H1 (cell line): ENCODE results near the gene STXBP4. TPM values are rescaled to one million over a fixed set of nuclear protein-coding genes. Genes with fewer than 3 reads are reported as not detected.

ENCODE experiments used
- CTCF ChIA-PET: fragments of 300-600 bp; sonication (Branson Sonifier 250); formaldehyde crosslinking; loops from one replicate; lab custom pipeline; 2021; ENCODE audit not compliant: partially characterized antibody; lab: Charles Lee
- POLR2A ChIA-PET: fragments of 300-600 bp; sonication (Branson Sonifier 250); formaldehyde crosslinking; loops from one replicate; lab custom pipeline; 2021; ENCODE audit warnings: inconsistent platforms; ENCODE audit not compliant: partially characterized antibody; lab: Charles Lee
- DNase-seq, 2 experiments: peaks; one replicate each; pipeline versions ENCODE4 v3.0.0 to v3.0.0-alpha.2; 2010 to 2022; ENCODE audit warnings: low spot score in 2 of 2, low read depth in 1 of 2, mixed read lengths in 1 of 2
- FAIRE-seq: peaks from 2 replicates; lab custom pipeline; 2011; peaks lifted over from hg19 to GRCh38; lab: Jason Lieb, UNC
- H2AFZ ChIP-seq: 2 replicates; pipeline ENCODE4 v1.8.1; 2012; ENCODE audit warnings: low read length, inconsistent platforms
- H2AK5ac ChIP-seq: 2 replicates; pipeline ENCODE4 v1.6.1; 2013; ENCODE audit warnings: low read depth, low read length
- H2BK120ac ChIP-seq: replicated peaks from 2 replicates; pipeline ENCODE3; 2013; ENCODE audit warnings: low read depth, low read length, inconsistent platforms
- H2BK12ac ChIP-seq: 2 replicates; pipeline ENCODE4 v1.6.1; 2013; ENCODE audit warnings: low read depth, low read length
- H2BK15ac ChIP-seq: 2 replicates; pipeline ENCODE4 v1.6.1; 2013; ENCODE audit warnings: low read length
- H2BK20ac ChIP-seq: 2 replicates; pipeline ENCODE4 v1.6.1; 2013; ENCODE audit warnings: low read length
- H2BK5ac ChIP-seq: 2 replicates; pipeline ENCODE4 v1.6.1; 2013; ENCODE audit warnings: low read depth, low read length
- H3K14ac ChIP-seq: 2 replicates; pipeline ENCODE4 v1.6.1; 2013; ENCODE audit warnings: inconsistent platforms; ENCODE audit not compliant: insufficient read length
- H3K18ac ChIP-seq: 2 replicates; pipeline ENCODE4 v1.6.1; 2013; ENCODE audit warnings: low read length; ENCODE audit errors: extremely low read depth
- H3K23ac ChIP-seq: 2 replicates; pipeline ENCODE4 v1.6.1; 2013; ENCODE audit warnings: inconsistent platforms; ENCODE audit not compliant: insufficient read length
- H3K23me2 ChIP-seq: 2 replicates; pipeline ENCODE4 v1.6.1; 2013; ENCODE audit warnings: low read depth, low read length
- H3K27ac ChIP-seq: 2 replicates; pipeline ENCODE4 v1.6.1; 2011; ENCODE audit warnings: low read depth, low read length, inconsistent platforms
- H3K27me3 ChIP-seq, 4 experiments: replicated peaks in 1 of 4; 1 replicate in 1 of 4; 2 replicates in 3 of 4; pipeline versions ENCODE4 v1.6.1 to v1.8.1; 2011 to 2013; ENCODE audit warnings: low read length in 3 of 4, mild to moderate bottlenecking in 3 of 4, inconsistent platforms in 2 of 4, mixed read lengths in 2 of 4, moderate library complexity in 1 of 4; ENCODE audit not compliant: control insufficient read depth in 3 of 4, insufficient read depth in 3 of 4; ENCODE audit errors: extremely low read depth in 1 of 4
- H3K36me3 ChIP-seq, 4 experiments: 2 replicates each; pipeline versions ENCODE4 v1.6.1 to v1.8.1; 2011 to 2013; ENCODE audit warnings: mild to moderate bottlenecking in 4 of 4, low read length in 3 of 4, moderate library complexity in 2 of 4, control low read depth in 1 of 4, inconsistent platforms in 1 of 4; ENCODE audit not compliant: insufficient read depth in 4 of 4, control insufficient read depth in 2 of 4
- H3K4ac ChIP-seq: replicated peaks from 2 replicates; pipeline ENCODE3; 2013; ENCODE audit warnings: low read length, low read depth, mixed read lengths, inconsistent platforms; ENCODE audit not compliant: insufficient read length
- H3K4me1 ChIP-seq, 4 experiments: replicated peaks in 1 of 4; 1 replicate in 1 of 4; 2 replicates in 3 of 4; pipeline versions ENCODE4 v1.6.1 to v1.8.1; 2011 to 2013; ENCODE audit warnings: low read length in 3 of 4, inconsistent platforms in 2 of 4, mixed read lengths in 1 of 4; ENCODE audit not compliant: insufficient read depth in 4 of 4, control insufficient read depth in 3 of 4
- H3K4me2 ChIP-seq, 2 experiments: 2 replicates each; pipeline versions ENCODE4 v1.6.1 to v1.8.1; 2011 to 2013; ENCODE audit warnings: low read depth in 2 of 2, low read length in 2 of 2, control low read depth in 1 of 2, inconsistent platforms in 1 of 2, mild to moderate bottlenecking in 1 of 2; ENCODE audit not compliant: insufficient read depth in 1 of 2
- H3K4me3 ChIP-seq, 4 experiments: fragments of 200-600, 300-600 bp in 1 of 4; sonication (generic), shearing (Covaris generic), sonication (Bioruptor Twin) in 1 of 4; 2 replicates each; pipeline versions ENCODE4 v1.5.1 to v1.8.1; 2011 to 2016; ENCODE audit warnings: low read length in 4 of 4, low read depth in 3 of 4, control low read depth in 2 of 4, inconsistent platforms in 2 of 4, mild to moderate bottlenecking in 2 of 4, mixed read lengths in 1 of 4, moderate library complexity in 1 of 4; ENCODE audit not compliant: insufficient read depth in 2 of 4; ENCODE audit errors: extremely low read depth in 1 of 4
- H3K56ac ChIP-seq: replicated peaks from 2 replicates; pipeline ENCODE3; 2013; ENCODE audit warnings: low read depth, mild to moderate bottlenecking, mixed read lengths, low read length, inconsistent platforms; ENCODE audit not compliant: insufficient read length
- H3K79me1 ChIP-seq: 2 replicates; pipeline ENCODE4 v1.6.1; 2013; ENCODE audit warnings: low read depth, low read length, control low read depth
- H3K79me2 ChIP-seq, 2 experiments: 2 replicates each; pipeline versions ENCODE4 v1.6.1 to v1.8.1; 2012 to 2013; ENCODE audit warnings: low read length in 2 of 2, mild to moderate bottlenecking in 2 of 2, inconsistent platforms in 1 of 2; ENCODE audit not compliant: insufficient read depth in 2 of 2, control insufficient read depth in 1 of 2
- H3K9ac ChIP-seq, 4 experiments: replicated peaks in 1 of 4; 1 replicate in 1 of 4; 2 replicates in 3 of 4; pipeline versions ENCODE4 v1.6.1 to v1.8.1; 2011 to 2013; ENCODE audit warnings: low read depth in 3 of 4, low read length in 3 of 4, control low read depth in 2 of 4, mild to moderate bottlenecking in 2 of 4, moderate library complexity in 2 of 4, inconsistent platforms in 1 of 4; ENCODE audit errors: extremely low read depth in 1 of 4
- H3K9me3 ChIP-seq, 2 experiments: 2 replicates each; pipeline versions ENCODE4 v1.6.1 to v1.8.1; 2012 to 2013; ENCODE audit warnings: mild to moderate bottlenecking in 2 of 2, moderate library complexity in 2 of 2, control low read depth in 1 of 2, inconsistent platforms in 1 of 2, low read depth in 1 of 2, low read length in 1 of 2, mixed read lengths in 1 of 2; ENCODE audit not compliant: insufficient read depth in 2 of 2
- H4K20me1 ChIP-seq, 2 experiments: replicated peaks in 1 of 2; 2 replicates each; pipeline versions ENCODE3 to v1.8.1; 2011 to 2013; ENCODE audit warnings: inconsistent platforms in 2 of 2, low read length in 2 of 2, mild to moderate bottlenecking in 1 of 2; ENCODE audit not compliant: insufficient read depth in 2 of 2, control insufficient read depth in 1 of 2
- H4K5ac ChIP-seq: 2 replicates; pipeline ENCODE4 v1.6.1; 2013; ENCODE audit warnings: low read length, low read depth, mixed read lengths, inconsistent platforms; ENCODE audit not compliant: insufficient read length
- H4K8ac ChIP-seq: 2 replicates; pipeline ENCODE4 v1.8.0; 2013; ENCODE audit warnings: mild to moderate bottlenecking, moderate library complexity, low read length, inconsistent platforms; ENCODE audit not compliant: insufficient read depth; ENCODE audit errors: extremely low read depth
- H4K91ac ChIP-seq: replicated peaks from 2 replicates; pipeline ENCODE3; 2013; ENCODE audit warnings: low read length, mixed read lengths, inconsistent platforms; ENCODE audit not compliant: insufficient read length
- TEAD4 ChIP-seq: IDR thresholded peaks from 2 replicates; pipeline ENCODE4 v1.6.1; 2012; ENCODE audit warnings: low read depth, low read length, inconsistent platforms, mixed read lengths
- WGBS, 2 experiments: shearing (Covaris generic) in 1 of 2; methylation state at CpG; one replicate each; pipeline versions ENCODE4 v1.1.6 to v1.1.7; 2013 to 2015; ENCODE audit warnings: low lambda C conversion rate in 2 of 2, mixed read lengths in 2 of 2, inconsistent platforms in 1 of 2, low coverage in 1 of 2, missing lambda C conversion rate in 1 of 2; ENCODE audit not compliant: insufficient replicate concordance in 2 of 2, insufficient coverage in 1 of 2, insufficient read length in 1 of 2; ENCODE audit errors: extremely low coverage in 1 of 2, missing lambda C conversion rate in 1 of 2; 5-methylcytosine and 5-hydroxymethylcytosine counted together
- polyA plus RNA-seq, 7 experiments: library from polyadenylated mRNA; depleted of rRNA in 3 of 7; stranded (reverse) in 5 of 7; unstranded in 2 of 7; fragments of >200 nt in 5 of 7; fragments of 200-250 nt in 2 of 7; gene quantifications; 1 replicate in 5 of 7; 2 replicates in 1 of 7; 4 replicates in 1 of 7; pipeline versions ENCODE4 v1.2.1 to v1.2.3, GENCODE V29; 2011 to 2013; ENCODE audit warnings: missing spikeins in 2 of 7, mixed read lengths in 2 of 7
- total RNA-seq: library from RNA; stranded (reverse); fragmentation: NEBNext Ultra II Directional; extraction: Animal tissue kit (Norgen Biotek cat#: 25700); gene quantifications from 2 replicates; pipeline ENCODE4 v1.2.1, GENCODE V29; 2021

Gene STXBP4
- total and polyA plus RNA-seq, 2 of the 8 experiments (the other 6 are each of a cell fraction or from before 2014, with no cell fraction given) = 3.2 to 18.5 TPM

- Histone ChIP-seq H4K5ac (no peak overlapping the region), H4K8ac (no peak overlapping the region), H2AFZ (no peak overlapping the region), H3K4me3 (no peak overlapping the region), H3K79me2 (no peaks in the 10 kb centered on the region), H3K14ac (no peak overlapping the region), H3K4ac (no peak overlapping the region), H3K79me1 (no peaks in the 10 kb centered on the region), H2BK120ac (no peak overlapping the region), H3K23ac (no peak overlapping the region), H2BK5ac (no peak overlapping the region), H3K4me2 (no peak overlapping the region), H2BK20ac (no peak overlapping the region), H3K56ac (no peak overlapping the region), H4K91ac (no peak overlapping the region), H4K20me1 (no peaks in the 10 kb centered on the region), H2BK12ac (no peak overlapping the region), H3K36me3 (peaks cover 23 to 77% (median 60%) of the 10 kb centered on the region in 4 experiments), H3K27ac (no peak overlapping the region), H2AK5ac (no peak overlapping the region), H3K27me3 (no peaks in the 10 kb centered on the region), H3K4me1 (no peaks in the 10 kb centered on the region), H3K9me3 (no peaks in the 10 kb centered on the region), H3K23me2 (no peaks in the 10 kb centered on the region), H3K18ac (no peak overlapping the region), H3K9ac (no peak overlapping the region), H2BK15ac (no peak overlapping the region)
- no peak for DNase-seq
- CTCF ChIA-PET = interaction anchor here (0.6 kb wide), 2 partner anchors 11 to 59 kb away, joined by 3 to 5 read pairs; no protein-coding TSS in a partner anchor
- WGBS, 2 experiments = 94% methylated on average over 3 of the region's 3 CpGs; no CpG with 5 or more reads in 1 of the 2 experiments
- POLR2A ChIA-PET = no interaction called here
- no peak for FAIRE-seq
- no peak for TF ChIP-seq TEAD4
Observed at GRCh38 chr17:54933921-54934320, 34.6 kb upstream of the STXBP4 start.
